HG03378 (cell line): ENCODE data around the gene NOP53.
"Not testable (repeated sequence)": the region's sequence is repeated elsewhere in the genome, so short reads cannot be mapped to it uniquely, and the experiment has no call there.

Source experiments
- ATAC-seq: cut with Tn5 transposase; IDR thresholded peaks from one replicate; pipeline ENCODE4 v1.9.1; 2021; ENCODE audit warnings: mild to moderate bottlenecking, moderate library complexity; ENCODE audit not compliant: unreplicated experiment

NOP53 gene

GRCh38 chr19:47716270-47716937 lies 28.9 kb upstream of the NOP53 start:
- ATAC-seq: no peak

DNA sequence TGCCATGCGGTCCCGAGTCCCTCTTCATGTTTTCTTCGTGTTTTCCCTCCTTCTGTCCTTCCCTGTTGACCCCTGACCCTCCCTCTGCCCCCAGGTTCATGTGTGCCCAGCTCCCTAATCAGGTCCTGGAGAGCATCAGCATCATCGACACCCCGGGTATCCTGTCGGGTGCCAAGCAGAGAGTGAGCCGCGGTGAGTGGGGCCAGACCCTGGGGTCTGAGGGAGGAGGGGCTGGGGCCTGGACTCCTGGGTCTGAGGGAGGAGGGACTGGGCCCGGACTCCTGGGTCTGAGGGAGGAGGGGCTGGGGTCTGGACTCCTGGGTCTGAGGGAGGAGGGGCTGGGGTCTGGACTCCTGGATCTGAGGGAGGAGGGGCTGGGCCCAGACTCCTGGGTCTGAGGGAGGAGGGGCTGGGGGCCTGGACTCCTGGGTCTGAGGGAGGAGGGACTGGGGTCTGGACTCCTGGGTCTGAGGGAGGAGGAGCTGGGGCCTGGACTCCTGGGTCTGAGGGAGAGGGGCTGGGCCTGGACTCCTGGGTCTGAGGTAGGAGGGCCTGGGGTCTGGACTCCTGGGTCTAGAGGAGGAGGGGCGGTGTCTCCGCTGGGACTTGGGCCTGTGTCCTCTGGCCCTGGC lies 26.8 kb upstream of the NOP53 start:
- ATAC-seq: not testable (repeated sequence)

GRCh38 chr19:47719047-47719859 lies 26.1 kb upstream of the NOP53 start:
- no peak for ATAC-seq

DNA sequence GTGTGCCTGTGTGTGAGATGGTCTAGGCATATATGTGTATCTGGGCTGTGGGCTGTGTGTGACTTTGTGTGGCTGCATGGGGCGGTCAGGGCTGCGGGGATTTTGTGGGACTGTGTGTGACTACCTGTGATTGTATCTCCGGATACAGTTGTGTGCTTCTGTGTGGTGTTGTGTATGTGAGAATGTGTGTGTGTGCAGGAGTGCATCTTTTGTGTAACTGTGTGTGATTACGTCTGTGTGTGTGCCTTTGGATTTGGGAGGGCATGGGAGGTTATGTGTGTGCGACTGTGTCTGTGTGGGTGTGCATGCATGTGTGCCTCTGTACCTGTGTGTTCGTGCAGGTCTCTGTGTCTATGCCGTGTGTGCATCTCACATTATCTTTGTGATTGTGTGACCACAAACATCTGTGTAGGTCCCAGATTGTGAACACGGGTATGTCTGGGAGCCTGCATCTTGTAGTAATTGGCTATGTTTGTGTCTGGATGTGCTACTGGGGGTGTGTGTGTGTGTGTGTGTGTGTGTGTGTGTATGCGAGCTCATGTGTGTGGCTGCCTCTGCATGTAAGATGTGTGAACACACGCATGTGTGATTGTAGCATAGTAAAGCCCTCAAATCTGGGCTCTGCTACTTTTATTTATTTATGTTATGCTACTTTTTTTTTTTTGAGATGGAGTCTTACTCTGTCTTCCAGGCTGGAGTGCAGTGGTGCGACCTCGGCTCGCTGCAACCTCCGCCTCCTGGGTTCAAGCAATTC lies 24.5 kb upstream of the NOP53 start:
- no peak for ATAC-seq

GRCh38 chr19:47723581-47723940 lies 21.8 kb upstream of the NOP53 start:
- ATAC-seq: no peak

- no peak for ATAC-seq
Observed at GRCh38 chr19:47725759-47726401, 19.5 kb upstream of the NOP53 start.

- ATAC-seq: no peak
Observed at GRCh38 chr19:47726467-47726866, 18.9 kb upstream of the NOP53 start.

DNA sequence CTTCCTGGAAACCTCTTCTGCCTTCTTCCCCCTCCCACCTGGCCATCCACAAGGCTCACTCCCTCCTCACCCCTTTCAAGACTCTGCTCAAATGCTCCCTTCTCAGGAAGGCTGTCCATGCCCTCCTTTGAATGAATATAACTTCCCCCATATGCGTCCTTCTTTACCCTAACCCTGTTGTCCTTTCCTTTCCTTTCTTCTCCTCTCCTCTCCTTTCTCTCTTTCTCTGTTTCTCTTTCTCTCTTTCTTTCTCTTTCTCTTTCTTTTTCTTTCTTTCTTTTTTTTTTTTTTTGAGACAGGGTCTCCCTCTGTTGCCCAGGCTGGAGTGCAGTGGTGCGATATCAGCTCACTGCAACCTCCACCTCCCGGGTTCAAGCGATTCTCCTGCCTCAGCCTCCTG lies 17.1 kb upstream of the NOP53 start:
- ATAC-seq: not testable (repeated sequence)

DNA sequence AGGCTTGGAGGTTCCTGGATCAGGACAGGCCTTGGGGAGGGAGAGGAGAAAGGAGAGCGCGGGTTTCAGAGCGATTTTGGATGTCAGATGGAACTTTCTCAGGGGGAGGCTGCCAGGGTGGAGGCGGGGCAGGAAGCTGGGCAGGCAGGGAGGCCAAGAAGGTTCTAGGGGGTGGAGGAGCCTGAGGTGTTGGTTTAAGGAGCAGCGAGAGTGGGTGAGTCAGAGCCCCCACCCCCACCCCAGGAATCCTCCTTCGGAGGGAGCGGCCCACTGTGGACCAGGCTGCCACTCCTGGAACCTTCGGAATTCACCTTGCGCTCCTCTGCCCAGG lies 15.9 kb upstream of the NOP53 start:
- ATAC-seq: no peak

DNA sequence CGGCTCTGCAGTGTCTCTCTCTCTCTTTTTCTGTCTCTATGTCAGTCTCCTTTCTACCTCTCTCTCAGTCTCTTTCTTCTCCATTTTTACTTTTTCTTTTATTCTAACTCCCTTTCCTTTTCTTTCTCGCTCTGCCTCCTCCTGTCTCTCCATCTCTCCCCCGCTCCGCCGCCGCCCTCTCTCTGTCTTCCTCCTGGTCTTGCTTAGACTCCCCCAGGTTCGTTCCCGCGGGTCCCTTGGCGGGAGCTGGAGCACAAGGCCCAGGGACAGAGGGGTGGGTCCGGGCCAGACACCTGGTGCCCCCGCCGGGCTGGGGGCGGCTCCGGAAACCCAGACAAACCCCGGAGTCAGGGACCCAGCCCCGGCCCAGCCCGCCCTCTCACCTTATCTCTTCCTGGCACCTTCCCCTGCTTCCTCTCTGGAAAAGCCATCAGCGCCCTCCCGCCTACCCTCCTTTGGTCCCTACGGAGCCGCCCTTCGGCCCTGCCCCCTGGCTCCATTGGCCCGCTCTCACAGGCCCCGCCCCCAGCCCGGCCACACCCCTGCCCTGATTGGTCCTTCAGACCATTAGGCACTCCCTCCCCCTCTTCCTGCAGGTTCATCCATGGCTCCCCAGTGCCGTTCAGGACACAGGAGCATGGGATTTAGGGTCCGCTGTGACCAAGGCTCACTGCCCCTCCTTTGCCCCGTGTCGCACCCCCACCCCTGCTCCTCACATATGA lies 15.4 kb upstream of the NOP53 start:
- ATAC-seq: no peak

DNA sequence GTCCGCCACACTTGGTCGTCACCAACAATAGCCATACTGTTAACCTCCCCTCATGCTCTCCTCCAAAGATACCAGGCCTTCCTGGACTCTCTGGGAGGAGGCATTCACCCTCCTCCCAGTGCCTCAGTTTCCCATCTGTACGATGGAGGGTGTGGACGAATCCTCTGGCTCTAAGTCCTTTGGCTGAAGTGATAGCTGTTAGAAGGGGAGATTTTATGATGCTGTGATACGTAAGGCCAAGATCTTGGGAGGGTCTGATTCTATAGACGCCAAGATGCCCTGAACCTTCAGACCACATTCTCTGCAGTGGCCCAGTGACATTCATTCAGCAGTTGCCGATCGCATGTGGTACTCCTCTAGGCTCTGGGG lies 14.8 kb upstream of the NOP53 start:
- no peak for ATAC-seq

DNA sequence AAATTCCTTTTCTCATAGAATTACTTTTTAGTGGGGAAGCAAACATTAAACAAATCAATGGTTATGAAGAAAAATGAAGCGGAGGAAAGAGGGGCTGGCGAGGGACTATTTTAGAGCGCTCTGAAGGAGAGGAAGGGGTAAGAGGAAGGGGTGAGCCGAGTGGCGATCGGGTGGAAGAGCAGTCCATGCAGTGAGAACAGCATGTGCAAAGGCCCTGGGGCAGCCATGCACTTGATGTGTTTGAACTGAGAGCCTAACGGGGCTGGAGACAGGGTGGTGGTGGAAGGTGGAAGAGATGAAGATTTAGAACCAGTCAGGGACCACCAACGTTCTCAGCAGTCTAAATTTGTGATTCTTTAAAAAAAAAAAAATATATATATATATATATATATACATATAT lies 14.4 kb upstream of the NOP53 start:
- no peak for ATAC-seq

GRCh38 chr19:47735131-47735530 lies 10.2 kb upstream of the NOP53 start:
- ATAC-seq: no peak

GRCh38 chr19:47740866-47741519 lies 4.4 kb upstream of the NOP53 start:
- no peak for ATAC-seq

GRCh38 chr19:47741544-47742140 lies 3.7 kb upstream of the NOP53 start:
- no peak for ATAC-seq

DNA sequence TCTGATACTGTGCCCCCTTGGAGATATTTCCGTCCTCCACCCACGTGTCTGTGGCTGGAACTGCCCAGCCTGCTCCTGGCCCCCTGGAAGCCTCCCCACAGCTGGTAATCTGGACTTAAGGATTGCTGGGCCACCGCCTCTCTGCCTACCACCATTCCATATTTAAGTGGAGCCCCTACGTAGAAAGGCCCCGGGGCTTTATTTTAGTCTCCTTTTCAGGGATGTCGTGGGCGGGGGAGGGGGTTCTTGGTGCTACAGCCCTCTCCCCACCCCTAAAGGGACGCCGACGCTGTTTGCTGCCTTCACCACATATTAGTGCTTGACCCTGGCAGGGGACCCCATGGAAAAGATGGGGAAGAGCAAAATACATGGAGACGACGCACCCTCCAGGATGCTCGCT lies 2.7 kb upstream of the NOP53 start:
- ATAC-seq: no peak

DNA sequence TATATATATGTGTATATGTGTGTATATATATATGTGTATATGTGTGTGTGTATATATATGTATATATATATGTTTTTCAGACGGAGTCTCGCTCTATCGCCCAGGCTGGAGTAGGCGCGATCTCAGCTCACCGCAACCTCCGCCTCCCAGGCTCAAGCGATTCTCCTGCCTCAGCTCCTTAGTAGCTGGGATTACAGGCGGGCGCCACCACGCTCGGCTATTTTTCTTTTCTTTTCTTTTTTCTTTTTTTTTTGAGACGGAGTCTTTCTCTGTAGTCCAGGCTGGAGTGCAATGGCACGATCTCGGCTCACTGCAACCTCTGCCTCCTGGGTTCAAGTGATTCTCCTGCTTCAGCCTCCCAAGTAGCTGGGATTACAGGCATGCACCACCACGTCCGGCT lies 783 bp downstream of the NOP53 start:
- not testable (repeated sequence) for ATAC-seq

DNA sequence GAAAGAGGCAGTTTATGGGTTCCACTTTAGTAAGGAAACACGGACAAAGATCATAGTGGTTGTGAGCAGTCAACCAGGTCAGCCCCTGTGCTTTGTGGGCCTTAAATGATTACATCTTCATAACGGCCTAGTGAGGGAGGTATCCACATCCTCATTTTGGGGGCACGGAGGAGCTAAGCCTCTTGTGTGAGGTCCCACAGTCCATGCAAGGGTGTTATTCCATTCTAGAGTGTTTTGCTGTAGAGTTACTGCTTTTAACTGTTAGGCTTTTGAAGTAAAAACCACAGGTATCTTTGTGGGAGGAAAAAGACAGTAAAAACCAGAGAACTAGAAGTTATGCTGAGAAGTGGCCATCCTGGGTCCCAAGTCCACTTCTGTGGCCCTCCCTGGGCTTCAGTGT lies 4.0 kb downstream of the NOP53 start:
- ATAC-seq: no peak

DNA sequence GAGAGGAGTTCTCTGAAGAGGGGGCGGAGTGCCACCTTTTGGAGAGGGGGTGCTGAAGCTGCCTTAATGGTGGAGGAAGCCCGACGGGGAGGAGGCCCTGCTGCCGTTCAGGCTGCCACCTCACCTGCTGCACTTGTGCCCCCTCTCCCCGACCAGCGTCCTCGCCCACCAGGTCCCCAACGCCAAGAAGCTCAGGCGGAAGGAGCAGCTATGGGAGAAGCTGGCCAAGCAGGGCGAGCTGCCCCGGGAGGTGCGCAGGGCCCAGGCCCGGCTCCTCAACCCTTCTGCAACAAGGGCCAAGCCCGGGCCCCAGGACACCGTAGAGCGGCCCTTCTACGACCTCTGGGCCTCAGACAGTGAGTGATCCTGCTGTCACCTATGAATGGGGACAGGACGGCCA lies 5.4 kb downstream of the NOP53 start:
- ATAC-seq: no peak
